C4-2B (cell line): ENCODE data around the gene KCNT1.

ENCODE experiments used
- CTCF ChIP-seq: fragments of 450-650 bp; conservative IDR thresholded peaks from 2 replicates; pipeline ENCODE4 v1.5.1; 2017; ENCODE audit warnings: mild to moderate bottlenecking
- ZFX ChIP-seq: fragments of 450-650 bp; IDR thresholded peaks from 2 replicates; pipeline ENCODE4 v1.6.1; 2017

GRCh38 chr9:135768516-135769218 lies 66.7 kb downstream of the KCNT1 start:
- TF ChIP-seq CTCF: no peak
- no peak for TF ChIP-seq ZFX
